HG03565 (cell line): ENCODE data around the gene CFAP97D1.

Experiments
- ATAC-seq: cut with Tn5 transposase; IDR thresholded peaks from one replicate; pipeline ENCODE4 v1.9.1; 2021; ENCODE audit warnings: mild to moderate bottlenecking, moderate library complexity; ENCODE audit not compliant: unreplicated experiment

CFAP97D1 gene

DNA sequence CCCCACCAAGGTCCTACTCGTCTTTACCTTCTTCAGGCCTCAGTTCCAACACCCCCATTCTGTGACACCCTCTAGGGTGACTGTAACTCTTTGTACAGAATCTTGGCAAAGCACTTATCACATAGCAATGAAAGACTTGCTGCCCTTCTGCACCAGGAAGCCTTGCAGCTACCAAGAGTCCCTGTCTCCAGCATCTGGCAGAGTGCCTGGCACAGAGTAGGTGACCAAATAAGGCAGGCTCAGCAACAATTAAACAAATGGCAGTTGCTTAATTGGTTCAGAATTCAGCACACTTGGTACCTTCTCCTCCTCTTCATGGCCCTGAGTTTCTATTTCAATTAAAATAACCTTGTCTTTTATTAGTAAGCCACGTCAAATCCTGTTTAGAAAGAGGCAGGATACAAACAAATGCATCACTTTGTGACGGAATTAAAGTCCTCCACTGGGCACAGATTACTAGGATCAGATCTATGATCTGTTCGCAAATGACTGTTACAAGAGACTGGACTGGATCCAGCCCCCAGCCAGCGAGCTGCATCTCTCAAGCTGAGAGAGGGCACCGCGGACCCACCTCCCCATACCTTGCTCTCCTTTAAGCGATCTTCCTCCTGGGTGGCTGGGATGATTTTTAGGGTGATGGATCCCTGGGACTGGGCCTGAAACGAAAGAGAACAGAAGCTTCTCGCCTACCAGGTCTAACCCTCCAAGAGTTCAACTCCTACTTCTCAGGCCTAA, 43.3 kb downstream of the CFAP97D1 start:
- ATAC-seq = no peak

DNA sequence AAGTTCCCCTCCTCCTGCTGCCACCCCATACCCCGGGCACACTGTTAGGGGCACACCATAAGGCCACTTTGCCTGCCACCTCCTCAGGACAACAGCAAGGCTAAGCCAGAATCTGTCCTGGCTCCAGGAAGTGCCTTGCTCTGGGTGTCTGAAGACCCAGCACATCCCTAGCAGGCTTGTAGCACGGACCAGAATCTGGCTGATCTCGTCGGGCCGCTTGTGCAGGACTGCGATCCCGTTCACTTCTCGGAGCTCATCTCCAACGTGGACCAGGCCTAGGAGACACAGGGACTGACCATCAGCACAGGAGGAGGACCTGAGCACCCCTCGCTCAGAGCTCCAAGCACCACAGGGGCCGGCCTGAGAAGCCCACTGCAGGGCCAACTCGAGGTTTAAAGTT, 45.3 kb downstream of the CFAP97D1 start:
- no peak for ATAC-seq

DNA sequence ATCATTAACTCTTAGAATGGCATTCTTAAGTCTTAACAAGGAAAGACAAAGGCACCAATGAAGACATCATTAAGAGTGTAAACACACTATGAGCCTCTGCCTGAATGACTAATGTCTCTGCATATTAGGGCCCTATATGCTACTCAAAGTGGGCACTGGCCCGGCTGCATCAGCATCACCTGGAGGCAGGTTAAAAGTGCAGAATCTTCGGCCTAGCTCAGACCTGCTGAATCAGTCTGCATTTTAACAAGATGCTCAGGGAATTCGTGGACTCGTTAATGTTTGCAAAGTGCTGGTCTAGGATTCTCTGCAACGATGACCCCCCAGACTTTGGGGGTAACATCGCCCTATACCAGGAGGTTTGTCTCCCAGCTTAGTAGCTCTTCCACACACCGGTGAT, 46.0 kb downstream of the CFAP97D1 start:
- no peak for ATAC-seq

DNA sequence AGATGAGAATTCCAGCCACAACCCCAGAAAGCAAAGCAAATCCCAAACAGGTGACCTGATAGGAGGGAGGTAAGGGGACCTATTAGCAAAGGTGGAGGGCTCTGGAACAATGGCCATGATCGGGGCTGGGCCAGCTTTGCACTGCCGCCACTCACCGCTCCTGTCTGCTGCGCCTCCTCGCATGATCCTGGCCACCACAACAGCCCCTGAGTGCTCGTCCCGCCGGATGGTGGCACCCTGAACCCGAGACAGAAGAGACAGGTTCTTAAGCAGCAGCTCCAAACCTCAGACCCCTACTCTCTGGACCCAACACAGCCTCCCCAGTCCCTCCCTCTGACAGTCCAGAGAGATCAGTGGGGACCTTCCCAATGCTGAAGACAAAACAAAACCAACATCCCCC, 47.4 kb downstream of the CFAP97D1 start:
- no peak for ATAC-seq

DNA sequence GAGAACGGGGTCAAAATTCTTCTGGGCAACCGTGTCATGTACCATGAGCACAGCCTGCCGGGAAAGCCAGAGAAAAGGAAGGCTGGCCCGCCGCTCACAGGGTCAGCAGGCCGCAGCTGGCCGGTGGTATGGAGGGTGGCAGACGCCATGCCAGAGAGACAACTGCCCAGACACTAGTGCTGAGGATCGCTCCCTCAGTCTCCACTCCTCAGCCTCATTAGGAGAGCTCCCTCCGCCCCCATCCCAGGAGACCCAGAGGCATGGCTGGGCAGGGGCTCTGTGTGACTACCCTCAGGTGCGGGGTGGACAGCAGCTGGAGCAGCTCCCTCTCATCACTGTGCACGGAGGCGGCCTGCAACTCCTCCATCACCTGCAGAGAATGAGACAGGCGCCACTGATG, 49.5 kb downstream of the CFAP97D1 start:
- no peak for ATAC-seq

DNA sequence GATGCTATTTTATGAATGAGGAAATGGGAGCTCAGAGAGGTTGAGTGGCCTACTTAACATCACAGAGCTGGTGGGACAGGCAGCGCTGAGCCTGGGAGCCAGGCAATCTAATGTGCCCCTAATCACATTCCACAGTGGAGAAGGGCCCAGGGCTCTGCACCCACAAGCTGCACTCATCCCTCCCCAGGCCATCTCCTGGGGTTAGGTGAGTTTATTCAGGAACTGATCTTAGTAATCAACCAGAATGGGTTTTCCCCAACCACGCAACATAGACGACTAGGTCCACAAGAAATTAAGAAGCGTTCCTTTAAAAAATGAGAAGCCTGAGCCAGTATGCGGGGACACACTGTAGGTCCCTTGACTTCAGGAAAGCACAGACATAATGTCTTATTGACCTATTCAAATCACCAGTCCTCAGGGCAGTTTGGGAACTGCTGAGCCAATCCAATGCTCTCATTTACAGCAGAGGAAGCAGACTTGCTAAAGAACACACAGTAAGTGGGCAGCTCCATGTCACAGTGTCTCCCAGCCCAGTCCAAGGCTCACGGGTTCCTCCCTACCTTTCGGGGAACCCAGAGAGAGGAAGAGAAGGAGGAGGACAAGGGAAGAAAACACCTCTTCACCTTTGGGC, 50.4 kb downstream of the CFAP97D1 start:
- ATAC-seq = no peak

DNA sequence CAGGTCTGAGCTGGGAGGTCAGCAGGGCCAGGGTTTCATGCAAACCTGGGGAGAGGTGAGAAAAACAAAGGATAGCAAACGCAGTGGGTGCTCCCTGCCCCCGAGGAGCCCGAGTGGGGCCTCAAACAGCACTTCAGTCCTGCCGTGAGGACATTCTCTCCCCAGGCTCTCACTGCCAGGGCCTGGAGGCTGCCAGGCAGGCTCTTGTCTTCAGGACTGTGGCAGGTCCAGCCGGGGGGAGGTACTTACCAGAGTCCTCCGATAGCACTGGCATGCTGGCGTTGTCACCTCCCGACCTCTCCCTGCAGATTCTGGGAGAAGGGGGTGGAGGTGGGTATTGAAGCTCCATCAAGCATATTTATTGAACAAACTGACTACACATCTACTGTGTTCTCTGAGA, 51.4 kb downstream of the CFAP97D1 start:
- no peak for ATAC-seq

DNA sequence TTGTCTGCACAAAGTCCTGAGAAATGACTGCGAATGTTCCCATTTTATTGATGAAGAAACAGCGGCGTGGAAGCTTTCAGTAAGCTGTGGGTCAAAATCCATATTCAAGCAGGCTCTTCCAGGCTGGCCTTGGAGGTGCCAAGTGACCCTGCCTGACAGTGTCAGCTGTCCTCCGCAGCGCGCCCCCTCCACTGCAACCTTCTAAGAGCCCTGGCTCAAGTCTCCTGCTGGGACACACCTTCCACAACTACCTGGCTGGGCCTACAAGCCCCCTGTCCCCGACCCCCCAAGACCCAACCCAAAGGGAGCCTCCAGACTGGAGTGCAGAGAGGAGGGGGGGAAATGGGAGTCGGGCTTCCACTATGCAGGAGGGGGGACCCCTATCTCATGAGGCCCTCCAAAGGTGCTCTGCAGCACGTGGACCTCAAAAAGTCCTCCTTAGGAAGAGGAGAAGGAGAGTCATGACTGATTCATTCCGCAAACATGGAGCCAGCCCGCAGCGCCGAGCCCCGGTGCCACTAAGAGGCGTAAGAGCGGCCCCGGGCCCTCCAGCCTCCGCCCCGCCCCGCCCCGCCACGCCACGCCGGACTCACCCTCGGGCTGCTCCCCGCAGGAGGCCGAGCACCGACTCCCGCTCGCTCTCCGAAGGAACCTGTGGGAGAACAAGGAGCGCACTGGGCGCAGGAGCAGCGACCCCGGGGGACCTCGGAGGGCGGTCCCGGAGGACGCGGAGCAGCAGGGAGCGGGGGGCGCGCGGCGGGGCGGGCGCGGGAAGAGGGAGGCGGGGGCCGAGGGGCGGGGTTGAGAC, 52.1 kb downstream of the CFAP97D1 start:
- no peak for ATAC-seq

DNA sequence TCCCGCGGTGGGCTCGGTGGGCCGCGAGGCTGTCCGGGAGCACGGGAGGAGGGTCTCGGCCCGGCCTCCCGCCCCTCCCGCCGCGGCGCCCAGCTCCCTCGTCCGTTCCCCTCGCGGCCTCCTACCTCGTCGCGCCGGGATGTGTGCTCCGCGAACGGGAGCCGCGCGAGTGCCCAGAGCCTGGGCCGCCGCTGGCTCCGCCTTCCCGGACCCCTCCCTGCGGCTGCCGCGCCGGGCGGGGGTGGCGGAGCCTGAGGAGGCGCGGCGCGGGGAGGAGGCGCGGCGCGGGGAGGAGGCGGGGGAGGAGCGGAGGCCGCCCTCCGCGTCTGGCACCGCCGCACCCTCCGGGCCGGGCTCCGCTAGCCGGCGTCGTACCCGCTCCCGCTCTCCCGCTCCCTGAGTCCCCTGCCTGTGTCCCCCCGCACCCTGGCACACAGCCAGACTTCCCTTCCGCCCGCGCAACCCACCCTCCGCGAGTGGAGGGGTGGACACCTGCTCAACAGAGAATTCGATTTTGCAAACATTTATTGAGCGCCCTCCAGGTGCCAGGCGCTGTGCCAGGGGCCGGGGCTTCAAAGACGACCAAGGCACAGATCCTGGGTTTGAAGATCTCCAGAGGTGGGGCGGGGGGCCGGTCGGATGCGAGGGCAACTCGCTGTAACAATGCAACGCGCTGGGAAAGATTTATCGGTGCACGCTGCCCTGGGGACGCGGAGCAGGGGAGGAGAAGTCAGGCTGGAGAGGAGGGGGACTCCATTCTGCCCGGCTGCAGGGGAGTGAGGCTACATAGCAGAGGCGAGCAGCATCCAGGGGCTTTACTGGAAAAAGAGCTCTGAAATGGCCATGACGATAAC, 53.0 kb downstream of the CFAP97D1 start, which contains the start of gene MPP3:
Gene MPP3, minus strand, starts transcription at position 171 of the 854 bp plus-strand sequence. CDS start 1,240 bp downstream, outside the sequence.
- no peak for ATAC-seq

DNA sequence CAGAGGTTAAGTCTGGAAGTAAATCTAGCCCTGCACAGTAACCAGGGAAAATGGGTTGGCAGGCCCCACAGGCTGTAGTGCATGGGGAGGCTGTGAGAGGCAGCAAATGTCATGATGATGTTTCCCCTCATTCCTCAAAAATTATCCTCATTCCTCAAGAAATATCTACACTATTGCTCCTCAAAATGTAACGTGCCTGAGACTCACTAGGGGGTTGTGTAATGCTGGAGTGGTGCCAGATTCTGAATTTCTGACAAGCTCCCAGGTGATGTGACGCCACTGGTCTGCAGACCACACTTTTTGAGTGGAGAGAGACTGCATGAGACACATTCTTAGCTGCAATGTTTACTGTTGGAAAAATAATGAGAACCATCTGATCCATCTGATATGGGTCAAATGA, 53.9 kb downstream of the CFAP97D1 start:
- no peak for ATAC-seq
